Measurements from ENCODE around the gene TC2N. TPM values are rescaled to one million over a fixed set of nuclear protein-coding genes. Genes with fewer than 3 reads are reported as not detected.

TC2N gene
- total RNA-seq, 1 experiment from 2014 or later: 30.6 TPM

GRCh38 chr14:91835920-91836843 is 31.2 kb downstream of the TC2N start:
- peak overlapping the region; percentile 81 for H3K27ac Mint-ChIP-seq (ENCODE audit: unreplicated experiment)
- no peaks in the 10 kb centered on the region for H3K9me3 ChIP-seq
- no peaks in the 10 kb centered on the region for H3K9me3 Mint-ChIP-seq (ENCODE audit: unreplicated experiment)
- no TSS peak for BruUV-seq (replicated peaks)
- H3K36me3 Mint-ChIP-seq (ENCODE audit: insufficient read depth, unreplicated experiment): no peaks in the 10 kb centered on the region
- CTCF ChIA-PET: no interaction called here
- H3K4me3 Mint-ChIP-seq (ENCODE audit: unreplicated experiment): peak overlapping the region; percentile 90
- intact Hi-C loops (cut with micrococcal nuclease; ENCODE audit: unreplicated experiment): loop anchor here (1.0 to 10.0 kb wide), 3 partner anchors 54 to 186 kb away; no protein-coding TSS in a partner anchor
- H3K36me3 ChIP-seq (ENCODE audit: control insufficient read depth, insufficient read depth, low read length): no peaks in the 10 kb centered on the region; the same call in 1 of the 2 replicates
- H3K4me1 ChIP-seq: peaks cover 19% of the 10 kb centered on the region
- no peaks in the 10 kb centered on the region for H3K27me3 Mint-ChIP-seq (ENCODE audit: insufficient read depth, unreplicated experiment)
- no peaks in the 10 kb centered on the region for H3K27me3 ChIP-seq (replicated peaks; ENCODE audit: control insufficient read depth, insufficient read depth, low read length)
- peak overlapping the region; percentile 94 for H3K4me3 ChIP-seq (ENCODE audit: low read depth, low read length)
- POLR2A ChIA-PET: no interaction called here
- TF ChIP-seq, protein P1, sequence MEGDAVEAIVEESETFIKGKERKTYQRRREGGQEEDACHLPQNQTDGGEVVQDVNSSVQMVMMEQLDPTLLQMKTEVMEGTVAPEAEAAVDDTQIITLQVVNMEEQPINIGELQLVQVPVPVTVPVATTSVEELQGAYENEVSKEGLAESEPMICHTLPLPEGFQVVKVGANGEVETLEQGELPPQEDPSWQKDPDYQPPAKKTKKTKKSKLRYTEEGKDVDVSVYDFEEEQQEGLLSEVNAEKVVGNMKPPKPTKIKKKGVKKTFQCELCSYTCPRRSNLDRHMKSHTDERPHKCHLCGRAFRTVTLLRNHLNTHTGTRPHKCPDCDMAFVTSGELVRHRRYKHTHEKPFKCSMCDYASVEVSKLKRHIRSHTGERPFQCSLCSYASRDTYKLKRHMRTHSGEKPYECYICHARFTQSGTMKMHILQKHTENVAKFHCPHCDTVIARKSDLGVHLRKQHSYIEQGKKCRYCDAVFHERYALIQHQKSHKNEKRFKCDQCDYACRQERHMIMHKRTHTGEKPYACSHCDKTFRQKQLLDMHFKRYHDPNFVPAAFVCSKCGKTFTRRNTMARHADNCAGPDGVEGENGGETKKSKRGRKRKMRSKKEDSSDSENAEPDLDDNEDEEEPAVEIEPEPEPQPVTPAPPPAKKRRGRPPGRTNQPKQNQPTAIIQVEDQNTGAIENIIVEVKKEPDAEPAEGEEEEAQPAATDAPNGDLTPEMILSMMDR (IDR thresholded peaks at IDR 0.05; ENCODE audit: insufficient read depth in 1 of 2, low read depth in 1 of 2, low read length in 1 of 2, severe bottlenecking in 1 of 2, unreplicated experiment in 1 of 2): no peak
- H3K4me1 Mint-ChIP-seq (ENCODE audit: low read depth, unreplicated experiment): peaks cover 9% of the 10 kb centered on the region
- DNase-seq: peak; percentile 90

DNA sequence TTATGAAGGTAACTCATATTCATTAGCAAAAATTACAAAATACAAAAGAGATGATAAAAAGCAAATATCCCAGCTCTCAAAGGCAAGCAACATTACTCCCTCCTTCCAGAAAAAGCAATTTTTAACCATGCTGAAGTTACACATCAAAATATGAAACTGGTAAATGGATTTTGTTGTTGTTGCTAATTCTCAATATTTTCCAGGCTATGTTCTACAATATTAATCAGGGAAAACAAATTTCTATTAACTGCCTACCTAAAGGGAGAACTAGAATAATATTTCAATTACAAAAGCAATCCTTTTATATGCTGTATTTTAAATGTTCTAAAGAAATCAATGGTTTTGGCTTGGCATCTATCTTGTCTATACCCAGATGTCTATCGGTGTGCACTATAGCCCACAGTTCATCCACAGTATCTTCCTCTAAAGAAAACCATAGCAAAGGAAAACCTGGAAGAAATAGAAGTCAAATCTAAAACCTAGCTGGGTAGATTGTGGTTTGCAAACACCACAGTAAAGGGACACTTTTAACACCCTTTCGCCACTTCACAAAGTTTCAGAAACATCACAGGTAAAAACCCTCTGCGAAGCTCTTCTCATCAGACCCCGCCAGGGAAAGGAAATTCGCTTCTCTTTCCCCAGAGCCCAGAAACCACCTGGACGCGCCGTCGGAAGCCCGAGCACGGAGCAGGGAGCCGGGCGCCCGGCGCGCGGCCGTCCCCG is 32.0 kb downstream of the TC2N start:
- TF ChIP-seq, protein P1 (IDR thresholded peaks at IDR 0.05; ENCODE audit: insufficient read depth in 1 of 2, low read depth in 1 of 2, low read length in 1 of 2, severe bottlenecking in 1 of 2, unreplicated experiment in 1 of 2): no peak
- no peaks in the 10 kb centered on the region for H3K27me3 Mint-ChIP-seq (ENCODE audit: insufficient read depth, unreplicated experiment)
- H3K27ac Mint-ChIP-seq (ENCODE audit: unreplicated experiment): peak overlapping the region; percentile 81
- Histone ChIP-seq H3K4me3 (ENCODE audit: low read depth, low read length) (peak overlapping the region; percentile 94), H3K4me1 (peaks cover 22% of the 10 kb centered on the region), H3K27me3 (replicated peaks; ENCODE audit: control insufficient read depth, insufficient read depth, low read length) (no peaks in the 10 kb centered on the region), H3K36me3 (ENCODE audit: control insufficient read depth, insufficient read depth, low read length) (no peaks in the 10 kb centered on the region; the same call in 1 of the 2 replicates), H3K9me3 (no peaks in the 10 kb centered on the region)
- peaks cover 1% of the 10 kb centered on the region for H3K36me3 Mint-ChIP-seq (ENCODE audit: insufficient read depth, unreplicated experiment)
- intact Hi-C loops (cut with micrococcal nuclease; ENCODE audit: unreplicated experiment): loop anchor here (5.0 to 10.0 kb wide), 2 partner anchors 53 to 111 kb away; no protein-coding TSS in a partner anchor
- DNase-seq: peak in 1 of 2 experiments; percentile 39
- ChIA-PET CTCF (interaction anchor here (0.6 kb wide), 1 partner anchor 76 kb away, joined by 4 read pairs; no protein-coding TSS in a partner anchor), POLR2A (interaction anchor here (1.0 kb wide), 1 partner anchor 55 kb away, joined by 3 read pairs; no protein-coding TSS in a partner anchor)
- peak overlapping the region; percentile 90 for H3K4me3 Mint-ChIP-seq (ENCODE audit: unreplicated experiment)
- peaks cover 15% of the 10 kb centered on the region for H3K4me1 Mint-ChIP-seq (ENCODE audit: low read depth, unreplicated experiment)
- no peaks in the 10 kb centered on the region for H3K9me3 Mint-ChIP-seq (ENCODE audit: unreplicated experiment)
- BruUV-seq (replicated peaks): no TSS peak

GRCh38 chr14:91834571-91834970 is 32.8 kb downstream of the TC2N start:
- POLR2A ChIA-PET: interaction anchor here (1.0 kb wide), 1 partner anchor 54 kb away, joined by 3 read pairs; no protein-coding TSS in a partner anchor
- H3K27me3 ChIP-seq (replicated peaks; ENCODE audit: control insufficient read depth, insufficient read depth, low read length): no peaks in the 10 kb centered on the region
- Mint-ChIP-seq H3K9me3 (ENCODE audit: unreplicated experiment) (no peaks in the 10 kb centered on the region), H3K36me3 (ENCODE audit: insufficient read depth, unreplicated experiment) (peaks cover 5% of the 10 kb centered on the region), H3K27me3 (ENCODE audit: insufficient read depth, unreplicated experiment) (no peaks in the 10 kb centered on the region), H3K4me1 (ENCODE audit: low read depth, unreplicated experiment) (peaks cover 22% of the 10 kb centered on the region), H3K27ac (ENCODE audit: unreplicated experiment) (no peak overlapping the region), H3K4me3 (ENCODE audit: unreplicated experiment) (peak overlapping the region; percentile 90)
- no peak for DNase-seq
- CTCF ChIA-PET: no interaction called here
- peak overlapping the region; percentile 13 for H3K4me3 ChIP-seq (ENCODE audit: low read depth, low read length)
- H3K4me1 ChIP-seq: peaks cover 30% of the 10 kb centered on the region
- H3K9me3 ChIP-seq: no peaks in the 10 kb centered on the region
- TF ChIP-seq, protein P1 (IDR thresholded peaks at IDR 0.05; ENCODE audit: insufficient read depth in 1 of 2, low read depth in 1 of 2, low read length in 1 of 2, severe bottlenecking in 1 of 2, unreplicated experiment in 1 of 2): no peak
- intact Hi-C loops (cut with micrococcal nuclease; ENCODE audit: unreplicated experiment): loop anchor here (10.0 kb wide), 1 partner anchor 110 kb away; no protein-coding TSS in a partner anchor
- BruUV-seq (replicated peaks): no TSS peak
- no peaks in the 10 kb centered on the region; the same call in 1 of the 2 replicates for H3K36me3 ChIP-seq (ENCODE audit: control insufficient read depth, insufficient read depth, low read length)

Data from Caco-2 (cell line).